GM21423 (cell line): ENCODE data around the gene LCP1.
"Not testable (repeated sequence)": the region's sequence is repeated elsewhere in the genome, so short reads cannot be mapped to it uniquely, and the experiment has no call there.

Source experiments
- ATAC-seq: cut with Tn5 transposase; IDR thresholded peaks from one replicate; pipeline ENCODE4 v1.9.1; 2021; ENCODE audit warnings: mild to moderate bottlenecking, moderate library complexity; ENCODE audit not compliant: unreplicated experiment

The LCP1 gene

GRCh38 chr13:46182491-46182877 lies 507 bp upstream of the LCP1 start:
- peak; percentile 5 for ATAC-seq

DNA sequence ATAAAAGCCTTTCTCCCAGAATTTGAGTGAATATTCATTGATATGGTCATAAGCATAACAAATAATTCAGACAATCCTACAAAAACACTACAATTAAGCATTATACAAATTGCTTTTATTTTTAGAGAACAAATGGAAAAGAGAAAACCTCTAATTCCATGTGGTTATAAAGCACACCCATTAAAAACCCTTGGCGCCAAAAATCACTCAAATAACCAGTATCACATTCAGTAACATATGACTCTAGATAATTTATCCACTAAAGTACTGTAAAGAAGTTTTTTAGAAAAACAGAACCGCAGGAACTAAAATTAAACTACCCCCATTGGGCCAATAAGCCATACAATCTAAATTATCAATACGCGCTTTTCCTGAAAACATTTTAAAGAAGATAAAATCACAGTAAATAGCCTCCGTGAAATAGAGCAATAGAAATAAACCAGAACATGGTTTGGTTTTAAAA lies 569 bp downstream of the LCP1 start:
- no peak for ATAC-seq

- ATAC-seq: no peak
Observed at GRCh38 chr13:46179969-46180763, 1.8 kb downstream of the LCP1 start.

DNA sequence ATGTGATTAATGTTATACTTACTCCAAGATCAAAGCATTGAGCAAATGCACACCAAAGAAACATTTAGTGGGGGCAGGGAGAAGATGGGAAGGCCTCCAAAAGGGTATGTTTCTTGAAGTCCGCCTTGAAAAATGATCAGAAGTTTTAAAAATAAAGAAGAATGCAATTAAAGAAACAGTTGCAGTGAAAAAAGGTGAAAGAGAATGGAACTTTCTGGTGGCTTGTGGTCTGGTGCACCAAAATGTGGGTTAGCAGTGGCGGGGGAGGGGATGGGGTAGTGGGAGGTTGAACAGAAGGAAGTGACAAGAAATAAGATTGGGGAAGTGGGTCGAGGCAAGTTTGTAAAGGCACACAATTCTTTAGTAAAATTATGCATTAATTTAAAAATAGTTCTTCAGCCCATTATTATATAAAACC lies 2.5 kb downstream of the LCP1 start:
- no peak for ATAC-seq

- no peak for ATAC-seq
Observed at GRCh38 chr13:46178821-46179220, 3.2 kb downstream of the LCP1 start.

GRCh38 chr13:46178143-46178542 lies 3.8 kb downstream of the LCP1 start:
- ATAC-seq: no peak

DNA sequence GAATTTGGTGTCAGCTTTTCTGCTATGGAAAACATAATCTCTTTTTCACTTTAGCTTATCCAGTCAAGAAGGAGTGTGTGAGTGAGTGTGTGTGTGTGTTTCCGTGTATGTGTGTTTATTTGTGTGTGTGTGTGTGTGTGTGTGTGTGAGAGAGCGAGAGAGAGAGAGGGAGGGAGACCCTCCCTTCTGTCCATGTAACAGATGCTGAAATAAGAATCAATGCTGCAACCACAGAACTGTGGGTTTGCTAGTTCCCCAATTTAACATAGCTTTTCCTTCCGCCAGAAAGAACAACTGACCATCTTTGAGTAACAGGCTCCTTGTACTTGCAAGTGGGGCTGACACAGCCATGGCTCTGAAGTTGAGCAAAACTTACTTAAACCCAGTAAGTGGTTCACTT lies 5.2 kb downstream of the LCP1 start:
- ATAC-seq: peak; percentile 49

- ATAC-seq: no peak
Observed at GRCh38 chr13:46173656-46174055, 8.3 kb downstream of the LCP1 start.

- ATAC-seq: no peak
Observed at GRCh38 chr13:46172531-46172991, 9.4 kb downstream of the LCP1 start.

DNA sequence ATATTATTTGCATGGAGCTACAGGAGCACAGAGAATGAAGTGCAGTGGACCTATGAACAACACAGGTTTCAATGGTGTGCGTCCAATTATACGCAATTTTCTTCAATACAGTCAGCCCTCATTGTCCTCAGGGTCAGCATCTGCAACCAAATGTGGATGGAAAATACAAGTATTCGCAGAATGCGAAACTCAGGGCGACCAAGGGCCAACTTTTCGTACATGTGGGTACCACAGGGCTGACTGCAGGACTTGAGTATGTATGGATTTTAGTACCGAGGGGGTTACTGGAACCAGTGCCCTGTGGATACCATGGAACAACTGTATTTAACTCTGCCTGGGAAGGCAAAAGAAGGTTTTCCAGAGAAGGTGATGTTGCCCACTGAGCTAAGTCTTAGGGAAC lies 10.2 kb downstream of the LCP1 start:
- ATAC-seq: no peak

DNA sequence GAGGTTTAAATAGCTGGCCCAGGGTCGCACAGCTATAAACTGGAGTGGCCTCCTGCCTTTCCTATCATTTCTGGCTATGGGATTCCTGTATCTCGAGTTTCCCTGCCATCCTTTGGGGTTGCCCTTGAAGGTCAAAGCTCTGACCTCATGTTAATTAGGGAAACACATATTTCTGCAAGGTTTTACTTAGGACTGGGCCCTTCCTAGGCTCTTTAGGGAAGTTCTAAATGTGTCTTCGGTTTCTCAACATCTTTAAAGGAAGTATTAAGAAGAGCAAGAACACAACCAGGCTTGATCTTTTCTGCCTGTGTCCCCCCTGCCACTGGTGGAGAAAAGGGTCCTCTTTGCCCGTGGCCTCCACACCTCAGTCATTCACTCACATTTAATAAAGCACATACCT lies 10.8 kb downstream of the LCP1 start:
- ATAC-seq: no peak

DNA sequence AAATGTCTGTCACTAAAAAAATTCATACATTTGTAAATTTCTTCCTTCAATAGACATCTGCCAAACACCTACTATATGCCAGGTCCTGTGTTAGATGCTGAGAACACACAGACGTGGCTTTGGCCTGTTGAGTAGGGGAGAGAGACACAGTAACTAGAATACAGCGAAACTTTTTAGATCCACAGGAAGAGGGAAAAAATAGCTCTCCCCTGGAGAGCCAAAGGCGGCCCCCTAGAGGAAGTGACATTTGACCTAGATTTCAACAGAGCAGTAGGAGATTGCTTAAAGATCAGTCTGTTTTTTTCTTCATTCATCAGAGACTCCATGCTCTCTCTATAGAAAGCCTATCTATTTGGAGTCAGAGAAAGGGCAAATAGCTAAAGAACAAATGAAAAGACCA lies 11.3 kb downstream of the LCP1 start:
- ATAC-seq: no peak

- no peak for ATAC-seq
Observed at GRCh38 chr13:46170268-46170667, 11.7 kb downstream of the LCP1 start.

- ATAC-seq: no peak
Observed at GRCh38 chr13:46169758-46170157, 12.2 kb downstream of the LCP1 start.

- ATAC-seq: no peak
Observed at GRCh38 chr13:46168783-46169182, 13.2 kb downstream of the LCP1 start.

DNA sequence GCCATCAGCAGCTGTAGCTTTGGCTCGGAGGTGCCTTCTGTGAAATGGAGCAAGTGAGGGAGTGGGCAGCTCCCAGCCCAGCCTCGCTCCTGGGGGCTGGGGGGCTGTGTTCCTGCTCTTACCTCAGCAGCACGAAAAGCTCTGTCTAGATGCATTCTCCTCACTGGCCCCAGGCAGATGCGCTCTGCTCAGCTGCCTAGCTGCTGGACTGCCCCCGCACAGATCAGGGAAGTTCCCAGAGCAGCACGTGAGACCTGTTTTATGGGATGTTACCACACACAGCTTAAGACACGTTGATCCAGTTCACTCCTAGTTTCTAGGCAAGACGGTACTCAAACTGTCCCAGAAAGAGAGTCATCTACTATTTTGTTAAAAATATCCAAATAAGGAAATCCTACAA lies 13.6 kb downstream of the LCP1 start:
- ATAC-seq: peak; percentile 26

DNA sequence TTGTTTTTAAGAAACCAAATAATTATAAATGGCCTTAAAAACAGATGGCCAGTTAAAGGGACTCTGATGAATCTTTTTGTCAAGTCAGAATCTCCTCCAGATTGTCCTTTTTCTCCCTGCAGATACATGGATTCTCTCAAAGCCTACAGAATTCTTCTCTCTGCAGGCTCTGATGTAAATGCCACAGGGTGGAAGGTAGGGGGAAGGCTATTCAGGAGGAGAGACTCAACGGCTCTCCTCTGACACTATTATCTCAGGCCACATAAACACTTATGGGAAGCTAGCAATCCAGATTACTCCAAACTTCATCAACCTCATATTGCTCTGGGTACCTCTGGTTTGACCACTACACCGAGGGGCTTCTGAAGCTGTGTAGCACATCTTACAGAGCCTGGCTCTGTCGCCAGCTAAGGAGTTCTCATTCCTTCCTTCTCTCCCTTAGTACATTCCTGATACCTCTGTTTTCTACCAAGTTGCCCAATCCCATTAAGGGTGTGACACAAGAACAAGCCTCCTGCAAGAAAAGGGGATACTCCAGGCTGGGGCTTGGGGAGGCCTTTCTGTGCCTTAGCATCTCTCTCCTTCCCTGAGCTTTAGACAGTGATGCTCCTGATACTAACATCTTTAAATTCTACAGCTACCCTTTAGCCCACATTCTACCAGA lies 14.9 kb downstream of the LCP1 start:
- no peak for ATAC-seq

GRCh38 chr13:46166224-46166584 lies 15.8 kb downstream of the LCP1 start:
- no peak for ATAC-seq

- peak; percentile 54 for ATAC-seq
Observed at GRCh38 chr13:46165485-46166223, 16.3 kb downstream of the LCP1 start.

DNA sequence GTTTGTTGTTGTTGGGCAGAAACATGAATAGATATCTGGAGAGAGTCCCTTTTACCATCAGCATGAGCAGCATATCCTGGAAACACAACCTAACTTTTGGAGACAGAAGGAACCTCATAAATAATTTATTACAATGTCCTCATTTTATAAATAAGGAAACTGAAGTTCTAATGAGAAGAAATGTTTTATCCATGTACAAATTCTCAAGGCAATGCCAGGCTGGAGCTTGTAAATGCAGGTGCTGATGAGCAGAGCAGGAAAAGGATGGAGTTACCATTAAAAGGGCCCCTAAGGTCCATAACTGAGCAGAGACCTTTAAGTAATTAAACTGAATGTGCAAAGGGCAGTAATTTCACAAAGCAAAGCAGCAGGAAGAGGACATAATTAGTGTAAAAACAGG lies 17.3 kb downstream of the LCP1 start:
- no peak for ATAC-seq

DNA sequence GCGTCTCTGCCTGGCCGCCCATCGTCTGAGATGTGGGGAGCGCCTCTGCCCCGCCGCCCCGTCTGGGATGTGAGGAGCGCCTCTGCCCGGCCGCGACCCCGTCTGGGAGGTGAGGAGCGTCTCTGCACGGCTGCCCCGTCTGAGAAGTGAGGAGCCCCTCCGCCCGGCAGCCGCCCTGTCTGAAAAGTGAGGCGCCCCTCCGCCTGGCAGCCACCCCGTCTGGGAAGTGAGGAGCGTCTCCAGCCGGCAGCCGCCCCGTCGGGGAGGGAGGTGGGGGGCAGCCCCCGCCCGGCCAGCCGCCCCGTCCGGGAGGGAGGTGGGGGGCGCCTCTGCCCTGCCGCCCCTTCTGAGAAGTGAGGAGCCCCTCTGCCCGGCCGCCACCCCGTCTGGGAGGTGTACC lies 19.2 kb downstream of the LCP1 start:
- ATAC-seq: not testable (repeated sequence)
